Thyroid gland (tissue), 4 donors: ENCODE results near the gene CAMTA1.

ENCODE experiments used
- CTCF ChIP-seq, 6 experiments: fragments of 200-600 bp in 3 of 6; fragments of 450-650 bp in 3 of 6; sonication (generic) in 3 of 6; IDR thresholded peaks; one replicate each; pipeline ENCODE4 v1.5.1; 2016 to 2019; ENCODE audit warnings: antibody characterized with exemption in 6 of 6, mild to moderate bottlenecking in 2 of 6, inconsistent platforms in 1 of 6, moderate library complexity in 1 of 6
- POLR2A ChIP-seq, 2 donors: fragments of 450-650 bp; IDR thresholded peaks; one replicate each; pipeline ENCODE4 v1.6.1; 2017; ENCODE audit warnings: antibody characterized with exemption in 2 of 2, mild to moderate bottlenecking in 2 of 2, moderate library complexity in 1 of 2

- no peak for TF ChIP-seq CTCF (IDR thresholded peaks at IDR 0.05)
- no peak for TF ChIP-seq POLR2A (IDR thresholded peaks at IDR 0.05)
These were observed 984.6 kb downstream of the CAMTA1 start for GRCh38 chr1:7769673-7770412.
